ENCODE measurements around the gene AKAP6.
A peak's percentile ranks its signal among the peaks of the same experiment; 100 is the strongest.
"Not testable (repeated sequence)": the region's sequence is repeated elsewhere in the genome, so short reads cannot be mapped to it uniquely, and the experiment has no call there.

Gene AKAP6

GRCh38 chr14:32785585-32785984 lies 456.5 kb downstream of the AKAP6 start:
- DNase-seq: no peak

- no peak for DNase-seq
Observed at GRCh38 chr14:32786886-32787285, 457.8 kb downstream of the AKAP6 start.

DNA sequence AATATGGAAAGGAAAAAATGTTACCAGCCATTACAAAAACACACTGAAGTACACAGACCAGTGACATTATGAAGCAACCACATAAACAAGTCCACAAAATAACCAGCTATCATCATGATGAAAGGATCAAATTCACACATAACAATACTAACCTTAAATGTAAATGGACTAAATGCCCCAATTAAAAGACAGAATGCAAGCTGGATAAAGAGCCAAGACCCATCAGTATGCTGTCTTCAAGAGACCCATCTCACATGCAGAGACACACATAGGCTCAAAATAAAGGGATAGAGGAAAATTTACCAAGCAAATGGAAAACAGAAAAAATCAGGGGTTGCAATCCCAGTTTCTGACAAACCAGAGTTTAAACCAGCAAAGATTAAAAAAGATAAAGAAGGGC lies 463.9 kb downstream of the AKAP6 start:
- not testable (repeated sequence) for DNase-seq

GRCh38 chr14:32800320-32800719 lies 471.2 kb downstream of the AKAP6 start:
- no peak for DNase-seq

DNA sequence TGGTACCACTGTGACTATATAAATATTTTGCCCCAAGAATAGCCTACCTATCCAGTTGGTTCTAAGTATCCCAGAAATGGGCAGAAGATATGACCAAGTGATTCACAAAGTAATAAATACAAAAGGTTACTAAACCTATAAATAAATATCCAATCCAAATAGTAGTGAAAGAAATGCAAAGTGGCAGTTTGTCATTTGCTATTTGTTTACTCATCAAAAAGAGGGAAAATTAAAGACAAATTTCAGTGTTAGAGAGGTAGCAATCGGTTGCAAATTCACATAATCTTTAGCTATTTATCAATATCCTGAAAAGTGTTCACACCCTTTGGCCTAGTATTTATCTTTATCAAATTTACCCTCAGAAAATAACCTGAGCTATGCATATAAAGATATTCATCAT lies 473.2 kb downstream of the AKAP6 start:
- no peak for DNase-seq

GRCh38 chr14:32805979-32806378 lies 476.9 kb downstream of the AKAP6 start:
- no peak for DNase-seq

- no peak for DNase-seq
Observed at GRCh38 chr14:32808644-32809043, 479.5 kb downstream of the AKAP6 start.

DNA sequence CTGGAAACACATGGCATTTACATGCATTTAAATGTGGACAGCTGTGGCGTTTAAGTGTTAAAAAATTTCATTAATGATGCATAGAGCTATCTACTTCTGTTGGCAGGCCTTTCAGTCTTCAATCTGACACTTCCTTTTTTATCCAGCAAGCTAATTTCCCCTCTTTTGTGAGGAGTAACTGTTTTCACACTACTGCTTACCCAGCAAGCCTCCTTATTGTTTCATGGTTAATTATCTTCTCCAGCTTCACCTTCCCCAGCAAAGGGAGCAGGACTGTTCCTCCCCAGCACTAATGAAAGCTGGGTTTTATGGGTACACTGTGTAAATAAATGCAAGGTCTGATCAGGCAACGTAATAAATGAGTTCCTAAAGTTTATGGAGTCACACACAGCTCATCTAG lies 480.2 kb downstream of the AKAP6 start:
- DNase-seq: no peak

DNA sequence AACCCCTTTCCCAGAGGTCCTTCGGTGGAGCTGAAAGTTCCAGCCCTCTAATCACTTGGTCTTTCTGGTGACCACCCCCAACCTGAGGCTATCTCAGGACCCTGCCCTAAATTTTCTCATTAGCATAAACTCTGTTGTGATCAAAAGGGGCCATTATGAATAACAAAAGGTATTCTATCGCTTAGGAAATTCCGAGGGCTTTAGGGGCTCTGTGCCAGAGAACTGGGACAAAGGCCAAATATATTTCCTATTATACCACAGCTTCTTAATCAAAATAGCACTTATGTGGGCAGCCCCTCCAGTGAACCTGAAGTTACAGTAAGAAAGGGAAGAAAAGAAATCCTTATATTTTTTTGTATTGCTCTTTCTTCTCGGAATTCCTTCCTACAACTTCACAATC lies 484.3 kb downstream of the AKAP6 start:
- no peak for DNase-seq

DNA sequence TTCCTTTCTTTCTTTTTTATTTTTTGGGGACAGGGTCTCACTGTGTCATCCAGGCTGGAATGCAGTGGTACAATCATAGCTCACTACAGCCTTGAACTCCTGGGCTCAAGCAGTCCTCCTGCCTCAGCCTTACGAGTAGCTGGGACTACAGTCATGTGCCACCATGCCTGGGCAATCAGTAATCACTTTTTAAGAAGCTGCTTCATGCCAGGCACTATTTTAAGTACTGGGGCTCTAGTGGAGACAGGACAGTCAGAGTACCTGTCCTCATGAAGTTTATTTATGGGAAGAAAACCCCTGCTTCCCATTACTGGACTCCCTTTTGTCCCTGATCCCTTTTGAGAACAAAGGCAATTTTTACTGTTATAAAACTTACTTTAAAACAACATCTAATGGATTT lies 485.6 kb downstream of the AKAP6 start:
- DNase-seq: no peak

GRCh38 chr14:32816588-32816987 lies 487.5 kb downstream of the AKAP6 start:
- DNase-seq: no peak

DNA sequence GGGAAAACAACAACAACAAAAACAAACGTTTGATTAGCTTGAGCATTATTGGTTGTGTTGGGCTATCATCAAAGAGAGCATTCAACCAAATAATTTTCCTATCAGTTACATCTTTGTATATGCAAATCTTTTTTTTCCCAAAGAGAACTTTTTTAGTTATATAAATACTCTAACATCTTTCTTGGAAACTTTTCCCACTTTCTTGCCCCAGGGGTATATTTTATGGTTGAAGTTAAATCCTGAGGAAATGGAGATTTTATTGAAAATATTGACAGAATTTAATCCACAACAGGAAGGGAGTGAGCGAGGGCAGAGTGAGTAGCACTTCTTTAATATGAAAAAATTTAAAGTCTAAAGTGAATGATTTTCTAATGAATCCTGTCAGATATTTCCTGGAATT lies 488.7 kb downstream of the AKAP6 start:
- no peak for DNase-seq

DNA sequence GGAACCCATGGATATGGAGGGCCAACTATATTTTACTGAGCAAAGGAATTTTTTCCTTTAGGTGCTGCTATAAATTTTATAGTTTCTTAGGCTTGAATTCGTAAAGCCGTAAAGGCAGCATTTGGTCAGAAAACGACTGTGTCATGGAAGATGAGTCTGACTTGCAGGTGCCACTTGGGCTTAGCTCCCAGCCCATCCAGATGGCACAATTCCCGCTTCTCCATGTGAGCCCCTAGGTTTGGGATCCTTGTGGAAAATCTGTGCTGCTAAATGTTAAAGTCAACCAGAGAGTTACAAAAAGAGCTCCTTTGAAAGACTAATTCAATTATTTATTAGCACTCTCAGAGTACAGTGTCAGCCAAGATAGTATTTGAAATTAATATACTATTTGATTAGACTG lies 489.5 kb downstream of the AKAP6 start:
- no peak for DNase-seq

- DNase-seq: no peak
Observed at GRCh38 chr14:32820181-32820580, 491.1 kb downstream of the AKAP6 start.

- no peak for DNase-seq
Observed at GRCh38 chr14:32820682-32821081, 491.6 kb downstream of the AKAP6 start.

DNA sequence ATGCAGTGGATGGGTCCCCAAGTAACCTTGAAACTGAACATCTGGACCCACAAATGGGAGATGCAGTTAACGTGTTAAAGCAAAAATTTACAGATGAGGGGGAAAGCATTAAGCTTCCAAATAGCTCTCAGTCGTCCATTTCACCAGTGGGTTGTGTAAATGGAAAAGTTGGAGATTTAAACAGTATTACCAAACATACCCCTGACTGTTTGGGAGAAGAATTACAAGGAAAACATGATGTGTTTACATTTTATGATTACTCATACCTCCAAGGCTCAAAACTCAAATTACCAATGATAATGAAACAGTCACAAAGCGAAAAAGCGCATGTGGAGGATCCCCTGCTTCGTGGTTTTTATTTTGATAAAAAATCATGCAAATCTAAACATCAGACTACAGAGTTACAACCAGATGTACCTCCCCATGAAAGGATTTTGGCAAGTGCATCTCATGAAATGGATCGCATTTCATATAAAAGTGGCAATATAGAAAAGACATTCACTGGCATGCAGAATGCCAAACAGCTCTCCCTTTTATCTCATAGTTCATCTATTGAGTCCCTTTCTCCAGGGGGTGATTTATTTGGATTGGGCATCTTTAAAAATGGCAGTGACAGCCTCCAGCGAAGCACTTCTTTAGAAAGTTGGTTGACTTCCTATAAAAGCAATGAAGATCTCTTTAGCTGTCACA lies 493.0 kb downstream of the AKAP6 start:
- DNase-seq: no peak

GRCh38 chr14:32823706-32824105 lies 494.6 kb downstream of the AKAP6 start:
- DNase-seq: no peak

- no peak for DNase-seq
Observed at GRCh38 chr14:32824195-32824594, 495.1 kb downstream of the AKAP6 start.

DNA sequence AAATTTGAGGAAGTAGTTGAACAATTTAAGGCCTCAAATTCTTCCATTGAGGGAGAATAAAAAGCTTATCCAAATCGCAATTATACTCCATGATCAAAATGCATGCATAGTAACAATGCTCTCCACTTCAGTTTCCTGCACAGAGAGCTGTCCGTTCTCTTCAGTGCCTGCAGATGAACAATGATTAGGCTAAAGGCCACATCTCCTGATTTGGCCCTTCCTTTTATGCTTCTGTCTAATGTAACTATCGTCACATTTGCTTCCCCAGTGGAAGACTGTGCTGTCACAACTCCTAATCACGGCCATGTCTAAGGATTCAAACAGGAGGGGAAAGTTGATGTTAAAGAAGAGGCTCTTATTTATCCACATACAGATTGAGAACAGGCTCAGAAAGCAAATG lies 496.0 kb downstream of the AKAP6 start:
- no peak for DNase-seq

DNA sequence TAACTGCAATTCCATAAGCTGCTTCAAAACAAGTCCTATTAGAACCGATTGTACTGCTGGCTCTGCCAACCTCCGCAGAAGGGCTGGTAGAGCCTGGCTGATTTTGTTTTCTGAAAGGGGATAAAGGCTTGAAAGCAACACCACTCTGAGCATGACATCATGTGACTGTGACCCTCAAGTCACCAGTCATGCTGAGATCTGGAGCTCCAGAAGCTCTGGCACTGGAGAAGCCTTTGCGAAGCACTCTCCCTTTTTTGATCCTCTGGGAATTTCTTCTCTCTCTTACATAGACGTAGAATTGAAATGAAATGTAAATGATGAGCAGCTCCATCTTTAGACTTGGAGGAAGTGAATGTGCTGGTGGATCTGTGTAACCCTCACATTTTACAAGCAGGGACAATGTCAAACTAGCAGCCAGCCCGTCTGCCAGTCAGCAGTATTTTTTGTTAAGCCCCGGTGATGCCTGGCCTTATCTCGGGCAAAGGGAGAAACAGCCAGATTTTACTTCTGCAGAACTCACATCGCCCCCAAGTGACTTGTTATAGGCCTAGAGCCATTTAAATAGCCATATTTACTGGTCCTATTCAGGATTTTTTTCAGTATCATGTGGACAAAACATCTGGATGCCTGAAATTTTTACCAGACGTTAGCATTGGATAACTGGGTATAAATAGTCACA lies 497.4 kb downstream of the AKAP6 start:
- peak; percentile 11 for DNase-seq

- no peak for DNase-seq
Observed at GRCh38 chr14:32827514-32827913, 498.4 kb downstream of the AKAP6 start.

DNA sequence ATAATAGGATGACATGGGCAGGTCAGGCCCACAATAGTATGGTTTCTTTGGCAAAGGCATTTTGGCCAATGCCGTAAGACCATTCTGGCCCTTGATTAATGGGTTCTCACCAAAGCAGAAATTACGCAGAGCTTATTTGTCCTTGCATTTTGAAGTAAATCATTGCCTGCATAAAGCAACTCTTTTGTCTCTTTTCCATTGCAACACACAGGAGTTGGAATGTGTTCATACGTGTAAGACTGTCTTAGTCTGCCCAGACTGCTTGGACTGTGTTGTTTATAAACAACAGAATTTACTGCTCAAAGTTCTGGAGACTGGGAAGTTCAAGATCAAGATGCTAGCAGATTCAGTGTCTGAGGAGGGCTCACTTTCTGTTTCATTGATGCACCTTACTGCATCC lies 506.8 kb downstream of the AKAP6 start:
- no peak for DNase-seq

GRCh38 chr14:32841698-32842097 lies 512.6 kb downstream of the AKAP6 start:
- DNase-seq: no peak

DNA sequence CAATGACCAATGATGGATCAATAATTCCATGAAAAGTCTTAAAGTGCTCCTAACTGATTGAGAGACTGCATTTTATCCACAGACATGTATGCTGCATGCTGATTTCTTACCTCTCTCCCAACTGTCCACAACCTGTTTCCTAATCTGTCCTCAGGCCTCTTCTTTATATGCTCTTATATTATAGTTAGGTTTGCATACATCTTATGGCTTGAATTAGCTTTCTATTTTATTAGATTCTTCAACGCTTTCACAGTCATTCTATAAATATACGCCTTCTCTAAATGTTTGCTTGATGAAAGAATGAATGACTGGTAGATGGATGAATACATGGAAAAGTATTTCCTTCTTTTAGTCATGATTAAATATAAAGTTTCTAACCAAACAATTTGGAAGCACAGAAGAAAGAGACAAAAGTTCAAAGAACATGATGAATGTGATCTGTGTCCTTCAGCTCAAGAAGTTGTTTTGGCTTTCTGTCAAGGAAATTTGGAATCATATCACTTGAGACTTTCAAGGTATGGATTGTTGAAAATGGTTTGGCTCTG lies 517.8 kb downstream of the AKAP6 start:
- DNase-seq: no peak

GRCh38 chr14:32847867-32848266 lies 518.8 kb downstream of the AKAP6 start:
- DNase-seq: no peak

Data from OCI-M1 (cell line).